ENCODE measurements around the gene CIB1.

The CIB1 gene

DNA sequence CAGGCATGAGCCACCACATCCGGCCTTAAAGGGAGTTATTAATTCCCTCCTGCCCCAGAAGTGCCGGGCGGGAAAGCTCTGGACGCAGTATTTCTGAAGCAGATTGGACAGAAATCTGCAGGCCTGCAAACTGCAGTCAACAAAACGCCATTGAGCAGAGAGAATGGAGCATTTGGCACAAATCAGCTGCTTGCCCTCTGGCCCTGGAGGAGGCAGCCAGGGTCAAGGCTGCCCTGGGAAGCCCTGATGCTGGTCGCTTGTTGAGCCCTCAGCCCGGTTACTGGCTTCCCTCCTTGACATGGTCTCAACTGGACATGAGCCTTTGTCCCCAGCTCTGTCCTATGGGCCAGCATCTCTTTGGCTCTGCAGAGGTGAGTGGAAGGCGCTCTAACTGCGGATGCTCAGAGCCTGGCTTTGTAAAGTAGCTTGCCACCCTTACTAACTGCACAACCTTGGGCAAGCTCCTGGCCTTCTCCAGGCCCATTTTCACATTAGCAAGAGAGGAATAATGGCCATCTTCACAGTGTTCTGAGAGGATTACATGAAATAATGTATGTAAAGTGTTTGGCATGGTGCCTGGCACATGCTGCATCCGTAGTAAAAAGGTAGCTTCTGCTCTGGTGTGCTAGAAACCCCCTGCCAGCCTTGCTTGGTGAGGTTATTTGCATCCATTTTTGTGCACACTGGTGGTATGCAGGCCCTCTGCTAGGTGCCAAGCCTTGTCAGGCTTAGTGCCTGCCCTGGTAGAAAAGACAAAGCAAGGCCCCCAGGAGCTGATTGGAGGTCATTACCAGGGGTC is 28.5 kb downstream of the CIB1 start:
- H3K27ac ChIP-seq, result no peak overlapping the region
- TF ChIP-seq, protein P1, sequence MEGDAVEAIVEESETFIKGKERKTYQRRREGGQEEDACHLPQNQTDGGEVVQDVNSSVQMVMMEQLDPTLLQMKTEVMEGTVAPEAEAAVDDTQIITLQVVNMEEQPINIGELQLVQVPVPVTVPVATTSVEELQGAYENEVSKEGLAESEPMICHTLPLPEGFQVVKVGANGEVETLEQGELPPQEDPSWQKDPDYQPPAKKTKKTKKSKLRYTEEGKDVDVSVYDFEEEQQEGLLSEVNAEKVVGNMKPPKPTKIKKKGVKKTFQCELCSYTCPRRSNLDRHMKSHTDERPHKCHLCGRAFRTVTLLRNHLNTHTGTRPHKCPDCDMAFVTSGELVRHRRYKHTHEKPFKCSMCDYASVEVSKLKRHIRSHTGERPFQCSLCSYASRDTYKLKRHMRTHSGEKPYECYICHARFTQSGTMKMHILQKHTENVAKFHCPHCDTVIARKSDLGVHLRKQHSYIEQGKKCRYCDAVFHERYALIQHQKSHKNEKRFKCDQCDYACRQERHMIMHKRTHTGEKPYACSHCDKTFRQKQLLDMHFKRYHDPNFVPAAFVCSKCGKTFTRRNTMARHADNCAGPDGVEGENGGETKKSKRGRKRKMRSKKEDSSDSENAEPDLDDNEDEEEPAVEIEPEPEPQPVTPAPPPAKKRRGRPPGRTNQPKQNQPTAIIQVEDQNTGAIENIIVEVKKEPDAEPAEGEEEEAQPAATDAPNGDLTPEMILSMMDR (conservative IDR thresholded peaks at IDR 0.05), result no peak

DNA sequence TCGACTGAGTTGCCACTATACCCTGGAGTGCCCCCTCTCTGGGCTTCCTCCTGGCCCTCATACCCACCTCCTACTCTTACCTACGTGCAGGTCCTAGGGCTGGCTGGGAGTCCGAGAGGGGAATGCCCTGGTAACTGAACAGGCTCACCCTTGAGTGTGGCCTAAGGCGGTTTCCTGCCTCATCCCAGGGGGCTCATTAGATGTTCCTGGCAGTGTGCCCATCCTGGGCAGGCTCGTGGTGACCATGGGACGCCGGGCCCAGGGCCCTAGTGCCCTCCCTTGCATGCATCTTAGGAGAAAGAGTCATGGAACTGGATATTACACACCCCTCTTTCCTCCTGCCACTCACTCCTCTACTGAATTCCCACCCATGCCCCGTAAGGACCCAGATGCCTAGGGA is 29.8 kb downstream of the CIB1 start:
- TF ChIP-seq, protein P1 (conservative IDR thresholded peaks at IDR 0.05), result no peak
- H3K27ac ChIP-seq, result no peak overlapping the region

DNA sequence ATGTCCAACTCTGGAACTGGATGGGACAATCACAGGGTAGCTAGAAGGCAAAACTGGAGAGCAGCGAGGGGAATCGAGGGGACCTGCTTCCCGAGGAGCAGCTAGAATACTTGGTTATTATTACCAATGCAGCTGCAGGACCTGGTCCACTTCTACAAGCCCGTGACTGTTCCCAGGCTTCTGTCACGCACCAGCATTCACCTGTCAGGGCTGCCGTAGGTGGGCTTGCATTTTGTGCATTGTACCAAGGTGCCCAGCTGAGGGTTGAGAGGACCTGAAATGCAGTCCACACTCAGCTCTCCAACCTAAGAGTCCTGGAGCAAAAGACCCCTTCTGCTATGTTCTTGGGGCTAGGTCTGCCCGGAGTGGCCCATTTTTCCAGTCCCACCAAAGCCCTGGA is 30.3 kb downstream of the CIB1 start:
- no peak overlapping the region for H3K27ac ChIP-seq
- TF ChIP-seq, protein P1 (conservative IDR thresholded peaks at IDR 0.05), result no peak

DNA sequence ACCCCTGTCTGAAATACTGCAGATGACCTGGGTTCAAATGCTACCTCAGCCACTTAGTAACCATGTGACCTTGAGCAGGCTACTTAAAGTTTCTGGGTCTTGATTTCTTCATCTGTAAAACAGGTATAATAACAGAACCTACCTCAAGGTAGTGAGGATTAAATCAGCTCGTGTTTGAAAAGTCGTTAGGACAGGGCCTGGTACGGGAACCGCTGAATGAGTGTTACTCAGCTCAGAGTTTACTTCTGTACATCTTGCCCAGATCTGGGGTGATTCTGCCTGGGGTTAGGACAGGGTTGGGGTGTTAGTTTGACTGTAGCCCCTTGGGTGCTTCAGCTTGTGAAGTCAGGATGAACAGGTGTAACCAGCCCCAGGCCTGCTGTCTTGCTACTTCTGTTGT is 30.8 kb downstream of the CIB1 start:
- TF ChIP-seq, protein P1 (conservative IDR thresholded peaks at IDR 0.05), result no peak
- no peak overlapping the region; the same call in 1 of the 2 replicates for H3K27ac ChIP-seq

DNA sequence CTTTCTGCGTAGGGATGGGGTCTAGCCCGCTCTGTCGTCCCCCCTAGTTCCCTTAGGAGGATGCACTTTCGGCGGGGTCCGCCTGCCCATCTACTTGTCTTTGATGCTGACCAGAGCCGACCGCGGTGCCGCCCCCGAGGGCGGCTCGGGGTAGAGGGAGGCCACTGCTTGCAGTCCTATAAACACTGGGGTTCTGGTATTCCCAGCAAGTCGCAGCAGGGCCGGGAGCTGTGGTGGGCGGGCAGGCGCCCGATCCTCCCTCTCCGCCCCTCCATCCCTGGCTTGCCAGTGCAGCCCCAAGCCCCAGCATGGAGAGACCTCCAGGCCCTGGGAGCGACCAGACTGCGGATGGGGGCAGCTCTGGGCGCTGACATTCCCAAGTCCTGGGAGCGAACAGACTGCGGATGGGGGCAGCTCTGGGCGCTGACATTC is 31.8 kb downstream of the CIB1 start:
- H3K27ac ChIP-seq, result peak overlapping the region; percentile 91
- TF ChIP-seq, protein P1 (conservative IDR thresholded peaks at IDR 0.05), result no peak

- H3K27ac ChIP-seq, result peak within 1 kb of the TSS; percentile 91
- TF ChIP-seq, protein P1 (conservative IDR thresholded peaks at IDR 0.05), result no peak; the same call in 1 of the 2 replicates
Observed at GRCh38 chr15:90201130-90201943, 32.4 kb downstream of the CIB1 start, which contains the start of gene SEMA4B. TSS of gene SEMA4B (plus strand) at chr15:90201330. CDS start at chr15:90201579, 249 bp downstream.

GRCh38 chr15:90200534-90201129 is 33.1 kb downstream of the CIB1 start:
- TF ChIP-seq, protein P1 (conservative IDR thresholded peaks at IDR 0.05), result no peak
- peak overlapping the region; percentile 91 for H3K27ac ChIP-seq
